ENCODE data around the gene LY6G5C.

DNA sequence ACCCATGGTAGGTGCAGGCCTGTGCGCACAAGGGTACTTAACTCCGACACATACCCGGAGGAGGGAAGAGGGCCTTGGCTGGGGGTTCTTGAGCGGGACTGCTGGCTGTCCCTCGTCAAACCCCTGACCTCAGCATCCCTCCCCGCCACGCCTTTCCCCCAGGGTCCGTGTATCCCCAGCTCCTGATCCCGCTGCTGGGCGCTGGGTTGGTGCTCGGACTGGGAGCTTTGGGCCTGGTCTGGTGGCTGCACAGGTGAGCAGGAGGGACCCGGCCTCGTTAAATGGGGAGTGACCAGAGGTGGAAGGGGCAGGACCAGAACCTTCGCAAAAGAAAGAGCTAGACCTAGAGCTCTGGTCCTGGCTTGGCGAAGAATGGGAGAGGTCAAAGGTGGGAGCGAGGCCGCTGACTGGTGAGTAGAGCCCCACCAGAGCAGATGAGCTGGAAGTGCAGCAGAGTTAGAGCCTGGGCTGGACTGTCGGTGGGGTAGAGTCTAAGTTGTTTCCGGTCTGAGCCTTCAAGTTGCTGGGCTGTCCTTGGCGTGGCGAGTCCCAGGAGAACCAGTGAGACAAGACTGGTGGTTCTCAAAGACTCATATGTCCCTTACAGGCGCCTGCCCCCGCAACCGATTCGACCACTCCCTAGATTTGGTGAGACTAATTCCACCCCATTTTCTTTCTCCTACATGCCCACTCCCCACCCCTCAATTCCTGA lies 43.3 kb upstream of the LY6G5C start:
- TF ChIP-seq, protein P1, sequence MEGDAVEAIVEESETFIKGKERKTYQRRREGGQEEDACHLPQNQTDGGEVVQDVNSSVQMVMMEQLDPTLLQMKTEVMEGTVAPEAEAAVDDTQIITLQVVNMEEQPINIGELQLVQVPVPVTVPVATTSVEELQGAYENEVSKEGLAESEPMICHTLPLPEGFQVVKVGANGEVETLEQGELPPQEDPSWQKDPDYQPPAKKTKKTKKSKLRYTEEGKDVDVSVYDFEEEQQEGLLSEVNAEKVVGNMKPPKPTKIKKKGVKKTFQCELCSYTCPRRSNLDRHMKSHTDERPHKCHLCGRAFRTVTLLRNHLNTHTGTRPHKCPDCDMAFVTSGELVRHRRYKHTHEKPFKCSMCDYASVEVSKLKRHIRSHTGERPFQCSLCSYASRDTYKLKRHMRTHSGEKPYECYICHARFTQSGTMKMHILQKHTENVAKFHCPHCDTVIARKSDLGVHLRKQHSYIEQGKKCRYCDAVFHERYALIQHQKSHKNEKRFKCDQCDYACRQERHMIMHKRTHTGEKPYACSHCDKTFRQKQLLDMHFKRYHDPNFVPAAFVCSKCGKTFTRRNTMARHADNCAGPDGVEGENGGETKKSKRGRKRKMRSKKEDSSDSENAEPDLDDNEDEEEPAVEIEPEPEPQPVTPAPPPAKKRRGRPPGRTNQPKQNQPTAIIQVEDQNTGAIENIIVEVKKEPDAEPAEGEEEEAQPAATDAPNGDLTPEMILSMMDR (IDR thresholded peaks at IDR 0.05): no peak
- no peak for TF ChIP-seq POLR2A (IDR thresholded peaks at IDR 0.05)
